GM23338 (cell line): ENCODE measurements around the gene IRF2BPL.

Experiments
- CREB1 ChIP-seq: fragments of 250-450 bp; sonication (Bioruptor Pico); IDR thresholded peaks from 2 replicates; pipeline ENCODE4 v1.5.0; 2020; ENCODE audit warnings: low read depth, mild to moderate bottlenecking, moderate library complexity
- EZH2 ChIP-seq: fragments of 200-600 bp; sonication (generic); IDR thresholded peaks from one replicate; pipeline ENCODE4 v1.8.0; 2017; ENCODE audit warnings: antibody characterized with exemption, mild to moderate bottlenecking, low read depth; ENCODE audit not compliant: unreplicated experiment
- EZH2phosphoT487 ChIP-seq: fragments of 200-600 bp; sonication (generic); IDR thresholded peaks from one replicate; pipeline ENCODE4 v1.8.1; 2018; ENCODE audit warnings: antibody characterized with exemption; ENCODE audit not compliant: unreplicated experiment
- JUNB ChIP-seq: IDR thresholded peaks from one replicate; pipeline ENCODE4 v1.6.1; 2016; ENCODE audit warnings: antibody characterized with exemption; ENCODE audit not compliant: unreplicated experiment
- NANOG ChIP-seq: IDR thresholded peaks from 2 replicates; pipeline ENCODE4 v1.6.1; 2016; ENCODE audit warnings: antibody characterized with exemption, borderline replicate concordance
- POLR2AphosphoS5 ChIP-seq: IDR thresholded peaks from 2 replicates; pipeline ENCODE4 v1.6.1; 2016; ENCODE audit warnings: antibody characterized with exemption, low read depth
- STAT1 ChIP-seq: IDR thresholded peaks from one replicate; pipeline ENCODE4 v1.6.1; 2016; ENCODE audit warnings: antibody characterized with exemption; ENCODE audit not compliant: unreplicated experiment
- ZNF114 ChIP-seq: fragments of 250-450 bp; sonication (Bioruptor Pico); IDR thresholded peaks from 2 replicates; pipeline ENCODE4 v1.5.0; 2020; ENCODE audit warnings: mild to moderate bottlenecking, moderate library complexity
- ZNF331 ChIP-seq: fragments of 250-450 bp; sonication (Bioruptor Pico); IDR thresholded peaks from 2 replicates; pipeline ENCODE4 v1.5.0; 2020; ENCODE audit warnings: low read depth, mild to moderate bottlenecking, moderate library complexity
- TF ChIP-seq, protein P1 (sequence below): IDR thresholded peaks from 2 replicates; pipeline ENCODE4 v1.6.1; 2016; ENCODE audit warnings: antibody characterized with exemption
- TF ChIP-seq, protein P2 (sequence below), 2 experiments: fragments of 200-600 bp in 1 of 2; sonication (generic) in 1 of 2; conservative IDR thresholded peaks; 2 replicates each; pipeline versions ENCODE4 v1.5.1 to v1.6.1; 2016 to 2017; ENCODE audit warnings: antibody characterized with exemption in 2 of 2, low read depth in 2 of 2, mild to moderate bottlenecking in 2 of 2, moderate library complexity in 1 of 2
- TF ChIP-seq, protein P3 (sequence below): IDR thresholded peaks from one replicate; pipeline ENCODE4 v1.6.1; 2018; ENCODE audit warnings: antibody characterized with exemption; ENCODE audit not compliant: unreplicated experiment
- TF ChIP-seq, protein P4 (sequence below): fragments of 250-450 bp; sonication (Bioruptor Pico); IDR thresholded peaks from 2 replicates; pipeline ENCODE4 v1.5.0; 2020; ENCODE audit warnings: mild to moderate bottlenecking, moderate library complexity

DNA sequence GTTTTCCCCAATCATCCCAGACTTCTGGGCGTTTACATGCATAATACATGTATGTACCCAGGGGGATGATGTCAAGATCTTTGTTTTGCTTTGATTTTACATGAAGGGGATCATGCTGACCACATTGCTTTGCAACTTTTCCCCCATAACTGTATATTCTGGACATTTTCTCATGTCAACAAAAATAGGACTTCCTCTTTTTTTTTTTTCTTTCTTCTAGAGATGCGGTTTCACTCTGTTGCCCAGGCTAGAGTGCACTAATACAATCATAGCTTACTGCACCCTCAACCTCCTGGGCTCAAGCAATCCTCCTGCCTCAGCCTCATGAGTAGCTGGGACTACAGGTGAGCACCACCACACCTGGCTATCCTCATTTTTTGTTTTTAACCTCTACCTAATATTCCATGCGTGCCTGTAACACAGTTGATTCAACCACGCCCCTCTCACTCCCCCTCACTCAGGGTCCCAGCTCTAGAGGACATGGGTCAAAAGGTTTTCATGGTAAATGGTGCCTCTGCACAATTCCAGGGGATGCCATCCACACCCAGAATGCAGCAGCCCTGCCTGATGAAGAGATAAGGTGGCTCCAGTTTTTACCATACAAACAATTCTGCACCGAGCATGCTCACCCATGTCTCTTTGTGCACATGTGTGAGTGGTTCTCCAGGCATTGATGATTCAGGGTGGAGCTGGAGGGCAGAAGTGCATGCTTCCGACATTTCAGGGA lies 37.5 kb upstream of the IRF2BPL start:
- TF ChIP-seq, protein P1, sequence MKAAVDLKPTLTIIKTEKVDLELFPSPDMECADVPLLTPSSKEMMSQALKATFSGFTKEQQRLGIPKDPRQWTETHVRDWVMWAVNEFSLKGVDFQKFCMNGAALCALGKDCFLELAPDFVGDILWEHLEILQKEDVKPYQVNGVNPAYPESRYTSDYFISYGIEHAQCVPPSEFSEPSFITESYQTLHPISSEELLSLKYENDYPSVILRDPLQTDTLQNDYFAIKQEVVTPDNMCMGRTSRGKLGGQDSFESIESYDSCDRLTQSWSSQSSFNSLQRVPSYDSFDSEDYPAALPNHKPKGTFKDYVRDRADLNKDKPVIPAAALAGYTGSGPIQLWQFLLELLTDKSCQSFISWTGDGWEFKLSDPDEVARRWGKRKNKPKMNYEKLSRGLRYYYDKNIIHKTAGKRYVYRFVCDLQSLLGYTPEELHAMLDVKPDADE: no peak
- TF ChIP-seq, protein P2, sequence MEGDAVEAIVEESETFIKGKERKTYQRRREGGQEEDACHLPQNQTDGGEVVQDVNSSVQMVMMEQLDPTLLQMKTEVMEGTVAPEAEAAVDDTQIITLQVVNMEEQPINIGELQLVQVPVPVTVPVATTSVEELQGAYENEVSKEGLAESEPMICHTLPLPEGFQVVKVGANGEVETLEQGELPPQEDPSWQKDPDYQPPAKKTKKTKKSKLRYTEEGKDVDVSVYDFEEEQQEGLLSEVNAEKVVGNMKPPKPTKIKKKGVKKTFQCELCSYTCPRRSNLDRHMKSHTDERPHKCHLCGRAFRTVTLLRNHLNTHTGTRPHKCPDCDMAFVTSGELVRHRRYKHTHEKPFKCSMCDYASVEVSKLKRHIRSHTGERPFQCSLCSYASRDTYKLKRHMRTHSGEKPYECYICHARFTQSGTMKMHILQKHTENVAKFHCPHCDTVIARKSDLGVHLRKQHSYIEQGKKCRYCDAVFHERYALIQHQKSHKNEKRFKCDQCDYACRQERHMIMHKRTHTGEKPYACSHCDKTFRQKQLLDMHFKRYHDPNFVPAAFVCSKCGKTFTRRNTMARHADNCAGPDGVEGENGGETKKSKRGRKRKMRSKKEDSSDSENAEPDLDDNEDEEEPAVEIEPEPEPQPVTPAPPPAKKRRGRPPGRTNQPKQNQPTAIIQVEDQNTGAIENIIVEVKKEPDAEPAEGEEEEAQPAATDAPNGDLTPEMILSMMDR (conservative IDR thresholded peaks at IDR 0.05; ENCODE audit: low read depth in 2 of 2): no peak
- TF ChIP-seq STAT1 (no peak), JUNB (no peak), POLR2AphosphoS5 (no peak), EZH2 (no peak), CREB1 (CRISPR knock-in tag) (no peak), ZNF114 (CRISPR knock-in tag) (no peak), ZNF331 (no peak), EZH2phosphoT487 (no peak), NANOG (no peak)
- TF ChIP-seq, protein P3, sequence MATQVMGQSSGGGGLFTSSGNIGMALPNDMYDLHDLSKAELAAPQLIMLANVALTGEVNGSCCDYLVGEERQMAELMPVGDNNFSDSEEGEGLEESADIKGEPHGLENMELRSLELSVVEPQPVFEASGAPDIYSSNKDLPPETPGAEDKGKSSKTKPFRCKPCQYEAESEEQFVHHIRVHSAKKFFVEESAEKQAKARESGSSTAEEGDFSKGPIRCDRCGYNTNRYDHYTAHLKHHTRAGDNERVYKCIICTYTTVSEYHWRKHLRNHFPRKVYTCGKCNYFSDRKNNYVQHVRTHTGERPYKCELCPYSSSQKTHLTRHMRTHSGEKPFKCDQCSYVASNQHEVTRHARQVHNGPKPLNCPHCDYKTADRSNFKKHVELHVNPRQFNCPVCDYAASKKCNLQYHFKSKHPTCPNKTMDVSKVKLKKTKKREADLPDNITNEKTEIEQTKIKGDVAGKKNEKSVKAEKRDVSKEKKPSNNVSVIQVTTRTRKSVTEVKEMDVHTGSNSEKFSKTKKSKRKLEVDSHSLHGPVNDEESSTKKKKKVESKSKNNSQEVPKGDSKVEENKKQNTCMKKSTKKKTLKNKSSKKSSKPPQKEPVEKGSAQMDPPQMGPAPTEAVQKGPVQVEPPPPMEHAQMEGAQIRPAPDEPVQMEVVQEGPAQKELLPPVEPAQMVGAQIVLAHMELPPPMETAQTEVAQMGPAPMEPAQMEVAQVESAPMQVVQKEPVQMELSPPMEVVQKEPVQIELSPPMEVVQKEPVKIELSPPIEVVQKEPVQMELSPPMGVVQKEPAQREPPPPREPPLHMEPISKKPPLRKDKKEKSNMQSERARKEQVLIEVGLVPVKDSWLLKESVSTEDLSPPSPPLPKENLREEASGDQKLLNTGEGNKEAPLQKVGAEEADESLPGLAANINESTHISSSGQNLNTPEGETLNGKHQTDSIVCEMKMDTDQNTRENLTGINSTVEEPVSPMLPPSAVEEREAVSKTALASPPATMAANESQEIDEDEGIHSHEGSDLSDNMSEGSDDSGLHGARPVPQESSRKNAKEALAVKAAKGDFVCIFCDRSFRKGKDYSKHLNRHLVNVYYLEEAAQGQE: no peak
- TF ChIP-seq, protein P4, sequence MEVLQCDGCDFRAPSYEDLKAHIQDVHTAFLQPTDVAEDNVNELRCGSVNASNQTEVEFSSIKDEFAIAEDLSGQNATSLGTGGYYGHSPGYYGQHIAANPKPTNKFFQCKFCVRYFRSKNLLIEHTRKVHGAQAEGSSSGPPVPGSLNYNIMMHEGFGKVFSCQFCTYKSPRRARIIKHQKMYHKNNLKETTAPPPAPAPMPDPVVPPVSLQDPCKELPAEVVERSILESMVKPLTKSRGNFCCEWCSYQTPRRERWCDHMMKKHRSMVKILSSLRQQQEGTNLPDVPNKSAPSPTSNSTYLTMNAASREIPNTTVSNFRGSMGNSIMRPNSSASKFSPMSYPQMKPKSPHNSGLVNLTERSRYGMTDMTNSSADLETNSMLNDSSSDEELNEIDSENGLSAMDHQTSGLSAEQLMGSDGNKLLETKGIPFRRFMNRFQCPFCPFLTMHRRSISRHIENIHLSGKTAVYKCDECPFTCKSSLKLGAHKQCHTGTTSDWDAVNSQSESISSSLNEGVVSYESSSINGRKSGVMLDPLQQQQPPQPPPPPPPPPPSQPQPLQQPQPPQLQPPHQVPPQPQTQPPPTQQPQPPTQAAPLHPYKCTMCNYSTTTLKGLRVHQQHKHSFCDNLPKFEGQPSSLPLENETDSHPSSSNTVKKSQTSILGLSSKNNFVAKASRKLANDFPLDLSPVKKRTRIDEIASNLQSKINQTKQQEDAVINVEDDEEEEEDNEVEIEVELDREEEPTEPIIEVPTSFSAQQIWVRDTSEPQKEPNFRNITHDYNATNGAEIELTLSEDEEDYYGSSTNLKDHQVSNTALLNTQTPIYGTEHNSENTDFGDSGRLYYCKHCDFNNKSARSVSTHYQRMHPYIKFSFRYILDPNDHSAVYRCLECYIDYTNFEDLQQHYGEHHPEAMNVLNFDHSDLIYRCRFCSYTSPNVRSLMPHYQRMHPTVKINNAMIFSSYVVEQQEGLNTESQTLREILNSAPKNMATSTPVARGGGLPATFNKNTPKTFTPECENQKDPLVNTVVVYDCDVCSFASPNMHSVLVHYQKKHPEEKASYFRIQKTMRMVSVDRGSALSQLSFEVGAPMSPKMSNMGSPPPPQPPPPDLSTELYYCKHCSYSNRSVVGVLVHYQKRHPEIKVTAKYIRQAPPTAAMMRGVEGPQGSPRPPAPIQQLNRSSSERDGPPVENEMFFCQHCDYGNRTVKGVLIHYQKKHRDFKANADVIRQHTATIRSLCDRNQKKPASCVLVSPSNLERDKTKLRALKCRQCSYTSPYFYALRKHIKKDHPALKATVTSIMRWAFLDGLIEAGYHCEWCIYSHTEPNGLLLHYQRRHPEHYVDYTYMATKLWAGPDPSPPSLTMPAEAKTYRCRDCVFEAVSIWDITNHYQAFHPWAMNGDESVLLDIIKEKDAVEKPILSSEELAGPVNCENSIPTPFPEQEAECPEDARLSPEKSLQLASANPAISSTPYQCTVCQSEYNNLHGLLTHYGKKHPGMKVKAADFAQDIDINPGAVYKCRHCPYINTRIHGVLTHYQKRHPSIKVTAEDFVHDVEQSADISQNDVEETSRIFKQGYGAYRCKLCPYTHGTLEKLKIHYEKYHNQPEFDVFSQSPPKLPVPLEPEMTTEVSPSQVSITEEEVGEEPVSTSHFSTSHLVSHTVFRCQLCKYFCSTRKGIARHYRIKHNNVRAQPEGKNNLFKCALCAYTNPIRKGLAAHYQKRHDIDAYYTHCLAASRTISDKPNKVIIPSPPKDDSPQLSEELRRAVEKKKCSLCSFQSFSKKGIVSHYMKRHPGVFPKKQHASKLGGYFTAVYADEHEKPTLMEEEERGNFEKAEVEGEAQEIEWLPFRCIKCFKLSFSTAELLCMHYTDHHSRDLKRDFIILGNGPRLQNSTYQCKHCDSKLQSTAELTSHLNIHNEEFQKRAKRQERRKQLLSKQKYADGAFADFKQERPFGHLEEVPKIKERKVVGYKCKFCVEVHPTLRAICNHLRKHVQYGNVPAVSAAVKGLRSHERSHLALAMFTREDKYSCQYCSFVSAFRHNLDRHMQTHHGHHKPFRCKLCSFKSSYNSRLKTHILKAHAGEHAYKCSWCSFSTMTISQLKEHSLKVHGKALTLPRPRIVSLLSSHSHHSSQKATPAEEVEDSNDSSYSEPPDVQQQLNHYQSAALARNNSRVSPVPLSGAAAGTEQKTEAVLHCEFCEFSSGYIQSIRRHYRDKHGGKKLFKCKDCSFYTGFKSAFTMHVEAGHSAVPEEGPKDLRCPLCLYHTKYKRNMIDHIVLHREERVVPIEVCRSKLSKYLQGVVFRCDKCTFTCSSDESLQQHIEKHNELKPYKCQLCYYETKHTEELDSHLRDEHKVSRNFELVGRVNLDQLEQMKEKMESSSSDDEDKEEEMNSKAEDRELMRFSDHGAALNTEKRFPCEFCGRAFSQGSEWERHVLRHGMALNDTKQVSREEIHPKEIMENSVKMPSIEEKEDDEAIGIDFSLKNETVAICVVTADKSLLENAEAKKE (CRISPR knock-in tag): no peak
